ENCODE measurements around the gene SPATA32.

- TF ChIP-seq POLR2A (IDR thresholded peaks at IDR 0.05) (no peak), POLR2AphosphoS5 (IDR thresholded peaks at IDR 0.05; ENCODE audit: insufficient read depth in 1 of 2, low read depth in 1 of 2) (no peak)
Observed at GRCh38 chr17:45258981-45259380, 2.9 kb downstream of the SPATA32 start.
